HG03378 (cell line): Measurements from ENCODE around the gene GYPE.
"Not testable (repeated sequence)": the region's sequence is repeated elsewhere in the genome, so short reads cannot be mapped to it uniquely, and the experiment has no call there.

Experiments
- ATAC-seq: cut with Tn5 transposase; IDR thresholded peaks from one replicate; pipeline ENCODE4 v1.9.1; 2021; ENCODE audit warnings: mild to moderate bottlenecking, moderate library complexity; ENCODE audit not compliant: unreplicated experiment

GYPE gene

DNA sequence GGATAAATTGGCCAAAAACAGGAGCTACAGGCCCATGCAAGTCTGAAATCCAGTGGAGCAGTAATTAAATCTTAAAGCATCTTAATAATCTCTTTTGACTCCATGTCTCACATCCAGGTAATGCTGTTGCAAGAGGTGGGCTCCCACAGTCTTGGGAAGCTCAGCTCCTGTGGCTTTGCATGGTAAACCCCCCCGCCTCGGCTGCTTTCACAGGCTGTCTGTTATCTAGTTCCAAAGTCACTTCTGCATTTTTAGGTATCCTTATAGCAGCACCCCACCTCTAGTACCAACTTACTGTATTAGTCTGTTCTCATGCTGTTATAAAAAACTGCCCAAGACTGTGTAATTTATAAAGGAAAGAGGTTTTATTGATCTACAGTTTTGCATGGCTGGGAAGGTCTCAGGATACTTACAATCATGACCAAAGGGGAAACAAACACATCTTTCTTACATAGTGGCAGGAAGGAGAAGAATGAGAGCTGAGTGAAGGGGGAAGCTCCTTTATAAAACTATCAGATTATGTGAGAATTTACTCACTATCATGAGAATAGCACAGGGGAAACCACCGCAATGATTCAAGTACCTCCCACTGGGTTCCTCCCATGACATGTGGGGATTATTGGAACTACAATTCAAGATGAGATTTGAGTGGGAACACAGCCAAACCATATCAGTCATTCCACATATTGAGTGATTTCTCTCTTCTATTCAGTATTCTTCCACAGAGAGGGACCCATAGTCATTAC lies 34.7 kb downstream of the GYPE start:
- not testable (repeated sequence) for ATAC-seq

DNA sequence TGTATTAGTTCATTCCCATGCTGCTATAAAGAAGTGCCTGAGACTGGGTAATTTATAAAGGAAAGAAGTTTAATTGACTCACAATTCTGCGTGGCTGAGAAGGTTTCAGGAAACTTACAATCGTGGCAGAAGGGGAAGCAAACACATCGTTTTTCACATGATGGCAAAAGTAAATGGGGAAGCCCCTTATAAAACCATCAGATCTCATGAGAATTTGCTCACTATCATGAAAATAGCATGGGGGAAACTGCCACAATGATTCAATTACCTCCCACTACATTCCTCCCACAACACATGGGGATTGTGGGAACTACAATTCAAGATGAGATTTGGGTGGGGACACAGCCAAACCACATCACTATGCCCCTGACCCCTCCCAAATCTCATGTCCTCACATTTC lies 35.4 kb downstream of the GYPE start:
- ATAC-seq = not testable (repeated sequence)

DNA sequence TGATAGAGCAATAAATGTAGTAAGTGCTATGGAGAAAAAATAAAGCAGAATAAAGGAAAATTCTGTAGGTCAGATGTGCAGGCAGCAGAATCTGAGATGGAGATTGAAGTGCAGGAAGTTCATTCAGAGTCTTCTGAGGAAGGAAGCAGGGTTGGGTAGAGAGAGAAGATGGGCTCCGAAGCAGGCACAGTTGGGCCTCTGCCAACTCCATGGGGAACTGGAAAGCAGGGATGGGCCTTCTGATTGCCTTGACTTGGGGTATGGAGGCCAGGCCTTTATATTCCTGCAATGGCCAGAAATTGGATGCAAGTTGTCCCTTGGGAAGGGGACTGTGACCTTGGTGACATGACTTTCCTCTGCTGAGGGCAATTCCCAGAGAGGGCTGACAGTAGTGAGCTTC lies 42.6 kb downstream of the GYPE start:
- not testable (repeated sequence) for ATAC-seq

DNA sequence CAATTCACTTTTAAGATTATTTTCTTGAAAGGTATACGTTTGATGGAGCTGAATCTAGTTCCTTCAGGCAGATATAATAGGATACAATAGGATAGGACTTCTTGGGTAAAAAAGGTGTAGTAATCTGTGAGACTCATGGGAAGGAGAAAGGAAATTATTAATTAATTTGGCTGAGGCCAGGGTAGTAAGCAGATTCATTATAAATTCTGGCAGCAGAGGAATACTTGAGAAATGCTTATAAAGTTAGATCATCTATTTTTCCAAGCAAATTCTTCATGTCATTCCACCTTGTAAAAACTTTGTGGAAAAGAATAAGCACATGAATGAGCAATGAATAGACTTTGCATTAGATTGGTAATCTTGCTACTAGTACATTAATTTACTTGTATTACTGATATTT lies 46.9 kb downstream of the GYPE start:
- no peak for ATAC-seq

DNA sequence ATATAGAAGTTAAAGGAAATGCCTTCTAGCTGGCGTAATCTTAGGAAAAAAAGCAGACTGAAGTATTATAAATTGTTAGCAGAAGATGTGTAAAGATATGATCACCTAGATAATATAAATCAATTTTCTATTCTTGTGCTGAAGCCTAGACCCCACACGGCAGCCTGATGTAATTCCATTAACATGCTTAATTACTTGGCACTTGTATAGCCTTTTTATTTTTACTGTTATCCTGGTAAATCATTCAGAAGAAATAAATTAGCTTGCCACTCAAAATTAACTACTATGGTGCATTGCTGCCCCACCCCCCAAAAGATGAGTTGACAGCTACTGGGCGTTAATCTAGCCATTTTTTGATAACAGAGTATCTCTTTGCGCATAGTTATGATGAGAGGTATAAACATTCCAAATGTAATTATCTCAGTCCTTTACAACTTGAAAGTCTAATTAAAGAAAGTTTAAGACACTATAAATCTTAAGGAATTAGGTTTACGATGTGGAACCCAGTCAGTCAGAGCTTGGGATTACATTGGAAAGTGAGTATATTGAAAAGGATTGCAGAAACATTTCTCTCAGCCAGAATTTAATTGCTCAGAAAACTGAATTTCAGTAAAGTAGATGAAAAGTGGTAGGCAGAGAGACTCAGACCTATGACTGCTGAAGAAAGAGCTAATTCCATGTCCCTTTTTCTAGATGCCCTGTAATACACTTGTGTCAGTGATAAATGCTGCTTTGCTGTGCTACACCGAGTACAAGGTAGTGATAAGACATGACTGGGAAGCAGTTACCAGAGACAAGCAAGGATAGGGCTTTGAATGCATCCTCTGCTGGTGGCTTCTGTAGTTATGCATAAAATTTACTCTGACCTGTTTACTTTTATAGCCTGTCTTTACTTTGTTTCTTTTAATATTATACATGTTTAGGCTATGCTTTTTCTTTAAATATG lies 47.7 kb downstream of the GYPE start:
- not testable (repeated sequence) for ATAC-seq

DNA sequence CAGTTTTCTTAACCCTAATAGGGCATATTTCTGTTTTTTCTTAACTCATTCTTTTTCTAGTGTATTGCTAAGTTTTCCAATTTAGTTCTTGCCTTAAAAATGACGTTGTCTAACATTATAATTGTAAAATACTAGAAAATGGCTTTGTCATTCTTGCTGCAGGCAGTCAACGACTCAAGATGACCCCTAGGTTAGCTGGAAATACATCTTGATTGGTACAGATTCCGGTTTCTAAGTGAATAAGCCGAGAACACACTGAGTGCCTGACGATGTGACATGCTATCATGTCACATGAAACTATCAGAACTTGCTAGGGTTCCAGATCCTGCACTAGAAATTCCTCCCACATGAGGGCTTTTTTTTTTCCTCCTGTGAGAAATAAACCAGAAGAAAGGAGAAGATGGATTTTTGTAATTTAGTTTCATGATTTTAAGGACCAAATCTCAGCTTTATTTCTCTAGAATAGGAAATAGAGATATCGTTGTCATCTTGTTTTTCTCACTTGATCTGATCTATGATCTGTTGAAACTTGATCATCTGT lies 49.3 kb downstream of the GYPE start:
- not testable (repeated sequence) for ATAC-seq

DNA sequence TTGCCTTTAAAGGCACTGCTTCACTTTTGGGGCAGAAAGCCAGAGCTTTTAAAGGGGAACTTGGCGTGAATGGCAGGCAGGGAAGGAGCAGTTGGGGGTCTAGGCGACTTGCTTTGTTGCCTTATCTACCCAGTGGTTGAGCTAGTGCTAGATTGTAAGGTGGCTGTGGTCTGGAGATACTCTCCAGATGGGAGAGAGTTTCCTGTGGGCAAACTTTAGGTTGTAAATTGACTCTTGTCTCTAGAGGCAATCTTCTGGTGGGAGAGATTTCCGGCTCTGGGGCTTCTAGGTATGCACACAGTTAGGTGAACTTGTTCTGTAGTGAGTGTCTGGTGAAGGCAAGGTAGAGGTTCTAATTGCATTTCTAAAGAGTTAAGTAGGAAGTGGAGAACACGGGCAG lies 50.7 kb downstream of the GYPE start:
- not testable (repeated sequence) for ATAC-seq

DNA sequence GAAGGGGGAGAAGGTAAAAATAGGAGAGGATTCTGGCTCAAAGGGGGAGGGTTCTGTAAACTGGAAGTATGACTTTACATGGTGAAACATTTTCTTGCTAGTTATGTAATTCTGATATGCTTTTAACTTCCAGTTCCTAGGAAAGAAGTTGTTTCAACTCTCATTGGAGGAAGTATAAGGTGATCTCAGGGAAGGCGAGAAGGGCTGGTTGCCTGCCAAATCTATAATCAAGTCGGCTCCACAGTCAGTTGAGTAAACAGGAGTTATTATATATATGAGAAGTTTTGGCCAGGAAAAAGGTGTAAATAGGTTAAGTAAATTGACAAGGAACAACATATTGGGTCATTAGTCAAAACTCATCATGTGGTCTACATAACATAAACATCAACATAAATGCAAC lies 56.1 kb downstream of the GYPE start:
- not testable (repeated sequence) for ATAC-seq

DNA sequence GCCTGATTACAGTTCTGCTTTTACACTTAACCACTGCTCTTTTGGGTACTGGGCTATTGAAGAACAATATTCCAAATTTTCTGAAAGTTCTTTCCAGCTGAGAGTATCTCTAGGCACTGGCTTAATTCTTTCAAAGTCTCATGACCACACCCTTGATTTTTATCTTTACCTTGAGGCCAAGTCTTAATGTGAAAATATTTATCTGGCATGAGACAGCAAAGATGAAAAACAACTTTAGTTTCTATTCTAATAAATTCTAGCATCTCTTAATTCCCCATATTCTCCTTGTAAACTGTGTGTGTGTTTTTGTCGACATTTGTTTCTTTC lies 61.9 kb downstream of the GYPE start:
- not testable (repeated sequence) for ATAC-seq

DNA sequence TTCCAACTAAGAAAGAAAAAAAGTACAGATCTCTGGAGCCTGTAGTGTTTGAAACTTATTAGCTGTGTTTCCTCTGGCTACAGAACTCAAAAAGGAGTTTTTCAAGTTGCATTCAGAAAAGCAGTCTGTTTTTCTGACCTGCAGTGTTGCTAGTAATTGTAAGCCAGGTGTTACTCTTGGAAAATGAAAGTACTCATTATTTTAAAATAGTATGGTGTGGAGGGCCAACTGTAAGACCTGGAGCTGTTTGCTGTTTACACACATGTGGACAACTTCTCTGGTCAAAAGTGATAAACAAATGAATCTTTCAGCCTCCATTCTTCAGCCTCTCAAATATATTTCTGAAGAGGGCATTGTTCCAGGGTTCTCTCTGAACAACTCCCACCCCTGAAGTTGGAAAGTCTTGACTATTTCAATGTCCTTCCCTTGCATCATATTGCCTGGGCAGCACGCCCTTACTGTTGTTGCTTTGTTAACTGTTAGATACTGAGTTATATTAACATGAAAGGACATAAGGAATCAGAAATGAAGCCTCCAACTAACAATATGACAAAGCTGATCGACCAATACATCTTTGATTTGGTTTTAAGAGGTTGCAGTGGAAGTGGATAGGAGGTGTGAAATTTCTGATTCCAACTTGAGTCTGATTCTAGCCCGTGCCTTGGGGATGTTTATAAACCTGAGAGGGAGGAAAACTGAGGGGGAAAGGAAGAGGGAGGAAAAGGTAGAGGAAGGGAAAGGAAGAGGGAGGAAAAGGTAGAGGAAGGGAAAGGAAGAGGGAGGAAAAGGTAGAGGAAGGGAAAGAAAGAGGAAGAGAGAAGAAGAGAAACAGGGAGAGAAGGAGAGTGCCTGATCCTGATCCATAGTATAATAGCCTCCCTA lies 62.5 kb downstream of the GYPE start:
- not testable (repeated sequence) for ATAC-seq

DNA sequence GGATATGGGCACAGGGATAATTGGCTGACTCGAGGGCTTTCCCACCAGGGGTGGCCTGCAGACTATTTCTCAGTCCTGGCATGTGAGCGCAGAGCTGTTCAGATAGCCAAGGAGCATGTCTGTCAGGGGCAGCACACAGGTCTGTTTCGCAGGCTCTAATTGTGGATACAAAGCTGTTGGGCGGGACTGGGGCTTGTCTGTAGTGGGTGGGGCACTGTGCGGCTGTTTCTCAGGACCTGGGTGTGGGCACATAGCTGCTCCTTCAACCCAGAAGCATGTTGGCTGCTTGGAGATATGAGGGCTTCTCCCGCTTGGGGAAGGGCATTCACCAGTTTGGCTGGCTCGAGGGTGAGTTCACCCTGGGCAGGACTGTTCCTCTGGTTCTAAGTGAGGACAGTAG lies 65.9 kb downstream of the GYPE start:
- not testable (repeated sequence) for ATAC-seq

DNA sequence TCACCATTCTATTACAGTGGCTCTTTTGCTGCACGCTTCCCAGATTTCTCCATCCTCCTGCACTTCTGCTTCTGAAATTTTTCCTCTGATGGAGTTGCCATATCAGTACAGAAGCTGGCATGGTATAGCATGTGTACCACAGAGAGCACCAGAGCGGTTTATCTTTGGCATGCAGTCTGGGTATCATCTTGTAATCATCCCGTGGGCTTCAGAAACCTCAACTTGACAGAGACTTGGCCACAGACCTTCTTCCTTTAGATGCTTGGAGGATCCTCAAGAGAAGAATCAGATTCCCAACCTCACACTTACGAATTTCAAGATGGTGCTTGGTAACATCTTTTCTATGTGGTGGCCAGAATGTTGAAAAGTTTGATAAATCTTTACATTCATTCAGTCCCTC lies 71.2 kb downstream of the GYPE start:
- not testable (repeated sequence) for ATAC-seq

DNA sequence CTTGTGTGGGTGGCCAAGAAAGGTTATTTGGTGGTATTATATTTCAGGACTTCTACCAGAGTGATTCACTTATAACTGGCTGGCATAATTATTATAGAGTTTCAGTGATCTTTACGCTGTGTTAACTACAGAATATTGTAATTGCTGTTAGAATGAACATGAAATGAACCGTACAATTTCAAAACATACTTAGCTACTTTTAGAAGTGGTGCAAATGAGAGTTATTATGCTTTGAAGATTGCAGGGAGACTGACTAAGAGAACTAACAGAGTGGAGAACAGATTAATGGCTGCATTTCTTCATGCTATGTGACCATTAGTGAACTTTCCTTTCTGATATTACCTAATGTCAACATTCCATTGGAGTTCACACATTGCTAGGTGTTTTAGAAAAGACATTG lies 71.7 kb downstream of the GYPE start:
- not testable (repeated sequence) for ATAC-seq

DNA sequence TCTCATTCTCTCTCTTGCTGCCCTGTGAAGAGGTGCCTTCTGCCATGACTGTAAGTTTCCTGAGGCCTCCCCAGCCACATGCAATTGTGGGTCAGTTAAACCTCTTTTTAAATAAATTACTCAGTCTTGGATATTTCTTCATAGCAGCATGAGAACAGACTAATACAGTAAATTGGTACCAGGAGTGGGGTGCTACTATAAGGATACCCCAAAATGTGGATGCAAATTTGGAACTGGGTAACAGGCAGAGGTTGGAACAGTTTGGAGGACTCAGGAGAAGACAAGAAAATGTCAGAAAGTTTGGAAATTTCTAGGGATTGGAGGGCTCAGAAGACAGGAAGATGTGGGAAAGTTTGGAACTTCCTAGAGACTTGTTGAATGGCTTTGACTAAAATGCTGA lies 74.8 kb downstream of the GYPE start:
- ATAC-seq = not testable (repeated sequence)

DNA sequence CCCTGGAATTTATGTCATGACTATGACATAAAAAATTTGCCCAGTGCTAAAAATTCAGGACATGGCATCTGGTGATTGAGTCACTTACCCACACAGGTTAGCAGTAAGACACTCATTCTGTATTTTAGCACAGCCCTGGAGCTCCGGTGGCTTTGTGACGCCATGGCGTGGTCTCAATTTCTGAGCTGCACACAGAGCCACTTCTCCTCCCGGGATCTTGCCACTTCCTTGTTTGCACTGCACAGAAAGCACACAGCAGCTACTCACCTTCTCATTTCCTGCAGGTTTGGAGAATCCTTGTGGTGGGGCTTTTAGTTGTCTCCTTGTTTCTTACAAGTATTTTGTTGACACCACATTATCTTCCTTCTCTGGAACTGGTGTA lies 76.1 kb downstream of the GYPE start:
- not testable (repeated sequence) for ATAC-seq
